Natural killer cell (primary cell): Measurements from ENCODE around the gene STH. TPM values are rescaled to one million over a fixed set of nuclear protein-coding genes. Genes with fewer than 3 reads are reported as not detected.

ENCODE experiments used
- ATAC-seq, 3 donors: fragments of 150-1000 bp in 2 of 3; fragments of 200-7000 bp in 1 of 3; cut with Tn5 transposase; 1 replicate in 1 of 3; 2 replicates in 2 of 3; pipeline ENCODE4 v1.10.0; 2021; ENCODE audit warnings: mild to moderate bottlenecking in 2 of 3, moderate library complexity in 2 of 3
- DNase-seq, 2 donors: peaks; one replicate each; pipeline versions ENCODE4 v3.0.0 to v3.0.0-alpha.2; 2013 to 2021; ENCODE audit warnings: mixed read lengths in 1 of 2
- H3K27ac ChIP-seq: one replicate; pipeline ENCODE4 v1.5.1; 2013; ENCODE audit warnings: mild to moderate bottlenecking, low read length
- H3K27me3 ChIP-seq: one replicate; pipeline ENCODE4 v1.6.1; 2013; ENCODE audit warnings: low read length; ENCODE audit not compliant: control insufficient read depth, insufficient read depth
- H3K36me3 ChIP-seq: one replicate; pipeline ENCODE4 v1.6.1; 2013; ENCODE audit warnings: low read length; ENCODE audit not compliant: control insufficient read depth, insufficient read depth
- H3K4me1 ChIP-seq: one replicate; pipeline ENCODE4 v1.6.1; 2013; ENCODE audit warnings: low read length; ENCODE audit not compliant: control insufficient read depth, insufficient read depth
- H3K4me3 ChIP-seq: one replicate; pipeline ENCODE4 v1.5.1; 2013; ENCODE audit warnings: low read length
- H3K9me3 ChIP-seq: one replicate; pipeline ENCODE4 v1.6.1; 2013; ENCODE audit warnings: low read length; ENCODE audit not compliant: control insufficient read depth, insufficient read depth
- H3K27ac Mint-ChIP-seq, 2 donors: one replicate each; pipeline ENCODE4 v1.8.0; 2022; ENCODE audit warnings: mild to moderate bottlenecking in 2 of 2, mixed read lengths in 2 of 2, moderate library complexity in 1 of 2
- H3K27me3 Mint-ChIP-seq, 2 donors: one replicate each; pipeline ENCODE4 v1.8.0; 2022; ENCODE audit warnings: low read depth in 2 of 2, mixed read lengths in 2 of 2
- H3K36me3 Mint-ChIP-seq: one replicate; pipeline ENCODE4 v1.8.0; 2022; ENCODE audit warnings: mixed read lengths
- H3K4me1 Mint-ChIP-seq, 2 donors: one replicate each; pipeline ENCODE4 v1.8.0; 2022; ENCODE audit warnings: mixed read lengths in 2 of 2
- H3K4me3 Mint-ChIP-seq: one replicate; pipeline ENCODE4 v1.8.0; 2022; ENCODE audit warnings: mild to moderate bottlenecking, moderate library complexity, mixed read lengths
- H3K9me3 Mint-ChIP-seq, 2 donors: one replicate each; pipeline ENCODE4 v1.8.0; 2022; ENCODE audit warnings: mixed read lengths in 2 of 2
- CTCF ChIP-seq: fragments of 200-600 bp; IDR thresholded peaks from one replicate; pipeline ENCODE4 v1.8.0; 2022; ENCODE audit warnings: antibody characterized with exemption
- WGBS: methylation state at CpG from one replicate; pipeline ENCODE4 v1.1.7; 2013; ENCODE audit warnings: missing lambda C conversion rate; ENCODE audit not compliant: insufficient coverage; 5-methylcytosine and 5-hydroxymethylcytosine counted together
- intact Hi-C: fragments of 100-400 bp; cut with micrococcal nuclease; formaldehyde crosslinking; loops from one replicate; pipeline ENCODE4 v1.14.2; 2022
- total RNA-seq, 4 donors: library from RNA; stranded (reverse); fragments of 120-200 nt in 1 of 4; gene quantifications; one replicate each; pipeline versions ENCODE4 v1.2.3 to v1.2.4, GENCODE V29; 2013 to 2022

The STH gene
- total RNA-seq, 3 donors from 2014 or later (not counting 1 experiment from before 2014, with no cell fraction given): not detected

GRCh38 chr17:46001390-46002310, 2.6 kb downstream of the STH start:
- Histone ChIP-seq H3K4me1 (peaks cover 7% of the 10 kb centered on the region), H3K36me3 (no peaks in the 10 kb centered on the region), H3K27me3 (no peaks in the 10 kb centered on the region), H3K9me3 (no peaks in the 10 kb centered on the region), H3K27ac (no peak overlapping the region), H3K4me3 (no peak overlapping the region)
- no peak for TF ChIP-seq CTCF
- no peak overlapping the region for H3K27ac Mint-ChIP-seq
- no peaks in the 10 kb centered on the region for H3K9me3 Mint-ChIP-seq
- no peaks in the 10 kb centered on the region for H3K27me3 Mint-ChIP-seq
- DNase-seq: no peak
- WGBS: 84% methylated on average over 13 of the region's 13 CpGs
- H3K4me3 Mint-ChIP-seq: no peak overlapping the region
- H3K4me1 Mint-ChIP-seq: peaks cover 6 to 16% of the 10 kb centered on the region in 2 donors
- no peaks in the 10 kb centered on the region for H3K36me3 Mint-ChIP-seq
- intact Hi-C loops: loop anchor here (1.0 to 10.0 kb wide), 3 partner anchors 43 to 283 kb away; no protein-coding TSS in a partner anchor
- ATAC-seq: no peak

- no peak overlapping the region for H3K4me3 ChIP-seq
- peaks cover 7% of the 10 kb centered on the region for H3K4me1 ChIP-seq
- H3K27me3 ChIP-seq: no peaks in the 10 kb centered on the region
- WGBS: 27% methylated on average over 8 of the region's 8 CpGs
- Mint-ChIP-seq H3K27me3 (no peaks in the 10 kb centered on the region), H3K4me3 (no peak overlapping the region), H3K9me3 (no peaks in the 10 kb centered on the region), H3K27ac (no peak overlapping the region), H3K36me3 (no peaks in the 10 kb centered on the region), H3K4me1 (peaks cover 6 to 16% of the 10 kb centered on the region in 2 donors)
- no peaks in the 10 kb centered on the region for H3K9me3 ChIP-seq
- H3K27ac ChIP-seq: no peak overlapping the region
- DNase-seq (peak; percentile 72 to 85), ATAC-seq (peak; percentile 92 to 99 (median 98))
- TF ChIP-seq CTCF: peak; percentile 89
- intact Hi-C loops: loop anchor here (1.0 to 10.0 kb wide), 3 partner anchors 42 to 282 kb away; no protein-coding TSS in a partner anchor
- H3K36me3 ChIP-seq: no peaks in the 10 kb centered on the region
These were observed 3.4 kb downstream of the STH start for GRCh38 chr17:46002311-46002972.

GRCh38 chr17:46002973-46003316, 3.9 kb downstream of the STH start:
- Mint-ChIP-seq H3K9me3 (no peaks in the 10 kb centered on the region), H3K27me3 (no peaks in the 10 kb centered on the region), H3K4me1 (peaks cover 6 to 16% of the 10 kb centered on the region in 2 donors), H3K27ac (no peak overlapping the region), H3K4me3 (no peak overlapping the region), H3K36me3 (no peaks in the 10 kb centered on the region)
- H3K27ac ChIP-seq: no peak overlapping the region
- H3K27me3 ChIP-seq: no peaks in the 10 kb centered on the region
- no peaks in the 10 kb centered on the region for H3K36me3 ChIP-seq
- 48% methylated on average over 3 of the region's 7 CpGs for WGBS
- no peaks in the 10 kb centered on the region for H3K9me3 ChIP-seq
- H3K4me3 ChIP-seq: no peak overlapping the region
- ATAC-seq (peak in 1 of 3 donors; percentile 20), DNase-seq (no peak)
- intact Hi-C loops: loop anchor here (1.0 to 10.0 kb wide), 3 partner anchors 41 to 282 kb away; no protein-coding TSS in a partner anchor
- no peak for TF ChIP-seq CTCF
- H3K4me1 ChIP-seq: peaks cover 7% of the 10 kb centered on the region
